HL-60/S4 (cell line): ENCODE results near the gene COMTD1.

Experiments used
- in situ Hi-C: fragments of 300-500 bp; cut with MboI; formaldehyde crosslinking; loops from 2 replicates; pipeline ENCODE4 v1.14.3; 2022; ENCODE audit warnings: low sequenced_read_pairs

COMTD1 gene

GRCh38 chr10:75245354-75246250 lies 9.8 kb upstream of the COMTD1 start:
- in situ Hi-C loops, result loop anchor here (25.0 kb wide), 1 partner anchor 983 kb away; no protein-coding TSS in a partner anchor

GRCh38 chr10:75244487-75245353 lies 9.0 kb upstream of the COMTD1 start:
- in situ Hi-C loops, result loop anchor here (25.0 kb wide), 1 partner anchor 982 kb away; no protein-coding TSS in a partner anchor

GRCh38 chr10:75243426-75243825 lies 7.7 kb upstream of the COMTD1 start:
- in situ Hi-C loops, result loop anchor here (25.0 kb wide), 1 partner anchor 981 kb away; no protein-coding TSS in a partner anchor

- in situ Hi-C loops, result loop anchor here (25.0 kb wide), 1 partner anchor 978 kb away; no protein-coding TSS in a partner anchor
Observed at GRCh38 chr10:75240329-75241076, 4.7 kb upstream of the COMTD1 start.

GRCh38 chr10:75239096-75239790 lies 3.5 kb upstream of the COMTD1 start:
- in situ Hi-C loops, result loop anchor here (25.0 kb wide), 1 partner anchor 977 kb away; no protein-coding TSS in a partner anchor

- in situ Hi-C loops, result loop anchor here (25.0 kb wide), 1 partner anchor 976 kb away; no protein-coding TSS in a partner anchor
Observed at GRCh38 chr10:75238182-75239095, 2.7 kb upstream of the COMTD1 start.

GRCh38 chr10:75236178-75236825 lies 545 bp upstream of the COMTD1 start:
- in situ Hi-C loops, result loop anchor here (25.0 kb wide), 1 partner anchor 974 kb away; no protein-coding TSS in a partner anchor

GRCh38 chr10:75234683-75235374 lies 928 bp downstream of the COMTD1 start:
- in situ Hi-C loops, result loop anchor here (25.0 kb wide), 1 partner anchor 973 kb away; no protein-coding TSS in a partner anchor

GRCh38 chr10:75234017-75234682 lies 1.6 kb downstream of the COMTD1 start:
- in situ Hi-C loops, result loop anchor here (25.0 kb wide), 1 partner anchor 972 kb away; no protein-coding TSS in a partner anchor

GRCh38 chr10:75233444-75234016 lies 2.2 kb downstream of the COMTD1 start:
- in situ Hi-C loops, result loop anchor here (25.0 kb wide), 1 partner anchor 971 kb away; no protein-coding TSS in a partner anchor

- in situ Hi-C loops, result loop anchor here (25.0 kb wide), 1 partner anchor 970 kb away; no protein-coding TSS in a partner anchor
Observed at GRCh38 chr10:75231672-75232581, 3.8 kb downstream of the COMTD1 start.

GRCh38 chr10:75230600-75231038 lies 5.1 kb downstream of the COMTD1 start:
- in situ Hi-C loops, result loop anchor here (25.0 kb wide), 1 partner anchor 968 kb away; no protein-coding TSS in a partner anchor

GRCh38 chr10:75229971-75230370 lies 5.8 kb downstream of the COMTD1 start:
- in situ Hi-C loops, result loop anchor here (25.0 kb wide), 1 partner anchor 968 kb away; no protein-coding TSS in a partner anchor

GRCh38 chr10:75228834-75229233 lies 6.9 kb downstream of the COMTD1 start:
- in situ Hi-C loops, result loop anchor here (25.0 kb wide), 1 partner anchor 967 kb away; no protein-coding TSS in a partner anchor

- in situ Hi-C loops, result loop anchor here (25.0 kb wide), 1 partner anchor 966 kb away; no protein-coding TSS in a partner anchor
Observed at GRCh38 chr10:75228278-75228677, 7.5 kb downstream of the COMTD1 start.
